ENCODE data around the gene SNRNP25. TPM values are rescaled to one million over a fixed set of nuclear protein-coding genes. Genes with fewer than 3 reads are reported as not detected.
"Not testable (repeated sequence)": the region's sequence is repeated elsewhere in the genome, so short reads cannot be mapped to it uniquely, and the experiment has no call there.

Gene SNRNP25
- 72.8 TPM for total RNA-seq
- long read RNA-seq, transcript SNRNP25-201 (5 exons, 1,905 nt), result major isoform, 91 of 96 reads
- long read RNA-seq, partial matches to known transcripts, result 0 of 96 reads
- long read RNA-seq, other reads (novel, unspliced or antisense), result 2 of 96 reads

DNA sequence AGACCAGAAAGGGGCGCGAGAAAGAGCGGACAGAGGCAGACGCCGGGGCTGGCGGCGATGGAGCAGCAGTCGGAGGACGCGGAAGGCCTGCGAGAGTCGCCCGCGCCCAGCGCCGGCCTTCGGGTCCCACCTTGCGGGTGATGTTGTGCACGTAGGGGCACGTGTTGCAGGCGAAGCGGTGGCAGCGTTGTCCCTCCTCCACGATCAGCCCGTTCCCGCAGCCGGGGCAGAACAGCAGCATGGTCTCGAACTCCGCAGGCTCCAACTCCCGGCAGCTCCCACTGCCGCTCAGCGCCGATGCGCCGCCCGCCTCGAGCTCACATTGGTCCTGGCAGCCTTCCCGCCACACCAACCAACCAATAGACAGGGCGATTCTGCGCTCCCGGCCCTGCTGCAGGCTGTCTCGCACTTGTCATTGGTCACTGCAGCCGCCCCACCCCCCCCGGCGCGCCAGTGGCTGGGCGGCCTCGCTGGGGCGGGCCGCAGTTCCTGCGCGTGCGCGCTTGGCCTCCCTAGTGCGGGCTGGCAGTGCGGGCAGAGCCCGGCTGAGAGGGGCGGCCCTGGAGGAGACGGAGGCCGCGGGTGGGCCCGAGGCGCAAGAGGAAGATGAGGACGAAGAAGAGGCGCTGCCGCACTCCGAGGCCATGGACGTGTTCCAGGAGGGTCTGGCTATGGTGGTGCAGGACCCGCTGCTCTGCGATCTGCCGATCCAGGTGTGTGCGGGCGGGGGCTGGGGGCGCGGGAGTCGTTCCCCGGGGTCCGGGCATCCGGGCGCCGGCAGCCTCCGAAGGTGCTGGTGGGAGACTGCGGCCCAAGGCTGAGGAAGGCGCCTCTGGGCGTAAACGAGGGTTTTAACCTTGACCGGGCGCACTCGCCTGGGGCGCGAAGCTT lies at the start of gene SNRNP25, which contains the start of gene POLR3K:
TSS of gene SNRNP25 (plus strand) at position 483 of the 891 bp plus-strand sequence. CDS start at position 672, 189 bp downstream.
TSS of gene POLR3K (minus strand) at position 263 of the 891 bp plus-strand sequence. CDS start at position 241, 22 bp downstream.
- DNase-seq (peak; percentile 100), ATAC-seq (peak; percentile 95)
- intact Hi-C loops (cut with micrococcal nuclease), result no loop called here

GRCh38 chr16:9903-10665 lies 43.5 kb upstream of the SNRNP25 start:
- DNase-seq (no peak), ATAC-seq (peak; percentile 94)
- intact Hi-C loops (cut with micrococcal nuclease), result no loop called here

- intact Hi-C loops (cut with micrococcal nuclease); ATAC-seq: not testable (repeated sequence)
- peak; percentile 96 for DNase-seq
Measured at GRCh38 chr16:10772-11171, 42.9 kb upstream of the SNRNP25 start.

DNA sequence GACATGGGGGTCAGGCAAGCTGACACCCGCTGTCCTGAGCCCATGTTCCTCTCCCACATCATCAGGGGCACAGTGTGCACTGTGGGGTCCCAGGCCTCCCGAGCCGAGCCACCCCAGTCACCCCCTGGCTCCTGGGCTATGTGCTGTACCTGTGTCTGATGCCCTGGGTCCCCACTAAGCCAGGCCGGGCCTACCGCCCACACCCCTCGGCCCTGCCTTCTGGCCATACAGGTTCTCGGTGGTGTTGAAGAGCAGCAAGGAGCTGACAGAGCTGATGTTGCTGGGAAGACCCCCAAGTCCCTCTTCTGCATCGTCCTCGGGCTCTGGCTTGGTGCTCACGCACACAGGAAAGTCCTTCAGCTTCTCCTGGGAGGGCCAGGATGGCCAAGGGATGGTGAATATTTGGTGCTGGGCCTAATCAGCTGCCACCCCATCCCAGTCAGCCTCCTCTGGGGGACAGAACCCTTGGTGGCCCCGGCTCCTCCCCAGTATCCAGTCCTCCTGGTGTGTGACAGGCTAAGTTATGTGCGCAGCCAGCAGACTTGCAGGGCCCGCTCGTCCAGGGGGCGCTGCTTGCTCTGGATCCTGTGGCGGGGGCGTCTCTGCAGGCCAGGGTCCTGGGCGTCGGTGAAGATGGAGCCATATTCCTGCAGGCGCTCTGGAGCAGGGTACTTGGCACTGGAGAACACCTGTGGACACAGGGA lies 36.4 kb upstream of the SNRNP25 start:
- DNase-seq; ATAC-seq; intact Hi-C loops (cut with micrococcal nuclease): not testable (repeated sequence)

GRCh38 chr16:20886-21285 lies 32.7 kb upstream of the SNRNP25 start:
- DNase-seq; intact Hi-C loops (cut with micrococcal nuclease); ATAC-seq: not testable (repeated sequence)

DNA sequence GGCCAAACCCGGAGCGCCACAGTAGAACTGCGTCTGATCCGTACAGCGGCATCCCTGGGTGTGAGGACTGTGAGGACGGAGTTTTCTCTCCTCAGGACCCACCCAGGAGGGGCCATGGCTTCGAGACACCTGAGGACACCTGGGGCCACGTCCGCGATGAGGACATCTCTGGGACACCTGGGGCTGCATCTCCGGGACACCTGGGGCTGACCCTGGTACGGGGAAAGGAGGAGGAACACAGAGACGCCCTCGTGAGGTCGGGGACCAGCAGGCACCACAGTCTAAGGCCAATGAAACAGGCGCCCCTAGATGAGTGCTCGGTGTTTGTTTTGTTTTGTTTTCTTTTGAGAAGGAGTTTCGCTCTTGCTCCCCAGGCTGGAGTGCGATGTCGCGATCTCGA lies 29.5 kb upstream of the SNRNP25 start:
- ATAC-seq; DNase-seq; intact Hi-C loops (cut with micrococcal nuclease): not testable (repeated sequence)

- intact Hi-C loops (cut with micrococcal nuclease); DNase-seq; ATAC-seq: not testable (repeated sequence)
Measured at GRCh38 chr16:25926-26348, 27.7 kb upstream of the SNRNP25 start.

- DNase-seq; intact Hi-C loops (cut with micrococcal nuclease); ATAC-seq: not testable (repeated sequence)
Measured at GRCh38 chr16:30627-31026, 23.0 kb upstream of the SNRNP25 start.

DNA sequence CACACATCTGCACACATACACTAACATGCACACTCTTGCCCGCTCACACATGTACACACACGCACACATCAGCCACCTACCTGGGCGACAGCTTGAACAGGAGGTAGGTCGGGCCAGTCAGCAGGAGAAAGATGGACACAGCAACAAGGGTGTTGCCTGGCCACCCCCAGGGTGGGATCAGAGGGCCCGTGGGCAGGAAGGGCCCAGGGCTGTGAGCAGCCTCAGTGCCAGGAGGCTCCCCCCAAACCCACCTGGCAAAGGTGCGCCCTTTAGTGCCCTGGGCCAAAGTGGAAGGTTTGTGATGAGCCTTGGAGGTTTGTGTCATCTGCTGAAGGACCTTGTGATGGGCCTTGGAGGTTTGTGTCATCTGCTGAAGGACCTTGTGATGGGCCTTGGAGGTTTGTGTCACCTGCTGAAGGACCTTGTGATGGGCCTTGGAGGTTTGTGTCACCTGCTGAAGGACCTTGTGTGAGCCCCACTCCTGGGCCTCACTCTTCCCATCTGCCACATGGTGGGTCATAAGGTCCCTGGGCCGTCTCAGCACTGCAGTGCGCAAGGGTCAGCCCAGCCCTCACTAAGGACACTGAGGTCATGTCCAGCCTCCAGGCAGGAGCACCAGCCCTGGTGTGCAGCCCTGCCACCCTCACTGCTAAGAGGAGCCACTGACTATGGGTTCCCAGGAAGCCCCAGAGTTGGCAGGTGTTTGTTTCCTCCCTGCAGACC lies 20.3 kb upstream of the SNRNP25 start:
- ATAC-seq; intact Hi-C loops (cut with micrococcal nuclease); DNase-seq: not testable (repeated sequence)

- no peak for ATAC-seq
- DNase-seq, result no peak
- intact Hi-C loops (cut with micrococcal nuclease), result no loop called here
Measured at GRCh38 chr16:33877-34647, 19.6 kb upstream of the SNRNP25 start.

DNA sequence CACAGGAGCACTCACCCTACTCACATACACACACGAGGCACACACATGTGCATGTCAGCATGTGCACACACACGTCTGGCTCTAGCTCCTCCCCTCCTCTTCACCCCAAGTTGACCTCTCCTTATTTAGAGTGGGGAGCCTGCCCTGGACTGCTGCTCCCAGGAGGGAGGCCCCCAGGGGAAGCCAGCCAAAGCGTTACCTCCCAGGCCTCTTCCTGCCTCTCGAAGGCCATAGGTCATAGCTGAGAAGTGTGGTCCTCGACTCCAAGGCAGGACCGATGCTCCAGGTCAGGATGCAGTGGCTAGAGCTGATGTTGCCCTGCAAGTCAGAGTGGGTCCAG lies 19.0 kb upstream of the SNRNP25 start:
- intact Hi-C loops (cut with micrococcal nuclease), result no loop called here
- ATAC-seq (no peak), DNase-seq (no peak)

GRCh38 chr16:35011-35677 lies 18.5 kb upstream of the SNRNP25 start:
- DNase-seq, result no peak

DNA sequence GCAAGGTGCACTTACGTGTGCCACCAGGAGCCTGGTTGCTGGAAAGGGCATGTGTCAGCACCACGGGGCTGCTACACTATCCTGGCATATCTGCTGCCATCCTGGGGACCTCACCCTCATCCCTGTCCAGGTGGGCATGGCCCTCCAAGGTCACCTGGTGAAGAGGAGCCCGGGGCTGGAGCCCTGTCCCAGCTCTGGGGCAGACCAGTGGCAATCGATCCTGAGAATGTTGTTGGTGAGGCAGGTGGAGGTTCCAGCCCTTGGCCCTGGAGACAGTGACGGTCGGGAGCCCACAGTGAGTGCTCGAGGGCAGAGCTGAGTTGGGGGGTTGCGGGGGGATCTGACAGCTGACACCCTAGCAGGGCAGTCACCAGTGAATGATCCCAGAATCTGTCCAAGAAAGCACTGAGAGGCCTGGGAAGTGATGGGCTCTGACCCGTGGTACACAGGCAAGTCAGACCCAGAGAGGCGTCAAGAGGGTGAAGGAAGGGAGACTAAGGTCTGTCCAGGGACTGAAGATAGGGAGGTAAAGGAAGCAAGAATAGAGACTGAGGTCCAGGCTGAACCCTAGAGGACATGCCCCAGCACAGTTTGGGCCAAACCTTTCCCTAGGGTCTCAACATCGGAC lies 17.8 kb upstream of the SNRNP25 start:
- DNase-seq (no peak), ATAC-seq (no peak)
- intact Hi-C loops (cut with micrococcal nuclease), result no loop called here

More at GRCh38 chr16:35011-35677, 18.5 kb upstream of the SNRNP25 start:
- intact Hi-C loops (cut with micrococcal nuclease), result no loop called here
- peak; percentile 41 for ATAC-seq

- intact Hi-C loops (cut with micrococcal nuclease), result no loop called here
- DNase-seq, result no peak
Measured at GRCh38 chr16:36336-36984, 17.2 kb upstream of the SNRNP25 start.

DNA sequence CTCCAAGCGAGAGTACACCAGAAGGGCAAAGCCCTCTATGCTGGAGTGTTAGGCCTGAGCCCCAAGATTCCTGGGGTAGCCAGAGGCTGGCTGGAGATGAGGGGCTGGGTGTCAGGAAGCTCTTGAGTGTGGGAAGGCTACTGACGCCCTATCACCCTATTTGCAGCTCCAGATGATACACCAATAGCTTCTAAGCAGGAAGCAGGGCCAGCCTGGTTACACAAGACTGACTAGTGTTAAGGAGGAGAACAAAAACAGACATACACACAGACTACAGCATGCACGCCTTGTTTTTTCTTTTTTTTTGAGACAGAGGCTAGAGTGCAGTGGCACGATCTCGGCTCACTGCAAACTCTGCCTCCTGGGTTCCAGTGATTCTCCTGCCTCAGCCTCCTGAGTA lies 16.1 kb upstream of the SNRNP25 start:
- ATAC-seq, result no peak
- no peak for DNase-seq
- intact Hi-C loops (cut with micrococcal nuclease), result no loop called here

More at GRCh38 chr16:36336-36984, 17.2 kb upstream of the SNRNP25 start:
- no peak for ATAC-seq

GRCh38 chr16:38206-38605 lies 15.4 kb upstream of the SNRNP25 start:
- ATAC-seq; DNase-seq; intact Hi-C loops (cut with micrococcal nuclease): not testable (repeated sequence)
